Mesenchymal stem cell (in vitro differentiated cells and primary cell): ENCODE data around the gene C8A.
A peak's percentile ranks its signal among the peaks of the same experiment; 100 is the strongest.

ENCODE experiments used
- DNase-seq: peaks from one replicate; pipeline ENCODE4 v3.0.0-alpha.2; 2013
- H2AFZ ChIP-seq: one replicate; pipeline ENCODE4 v1.6.1; 2013; ENCODE audit warnings: low read depth, mild to moderate bottlenecking, control low read depth, inconsistent platforms, low read length, moderate library complexity
- H2AK5ac ChIP-seq: 2 replicates; pipeline ENCODE4 v1.6.1; 2013; ENCODE audit warnings: low read length, moderate library complexity, mild to moderate bottlenecking, inconsistent platforms; ENCODE audit not compliant: severe bottlenecking
- H2BK120ac ChIP-seq: one replicate; pipeline ENCODE4 v1.6.1; 2013; ENCODE audit warnings: low read depth, mild to moderate bottlenecking, inconsistent platforms, low read length, moderate library complexity
- H2BK12ac ChIP-seq, 2 experiments: one replicate each; pipeline ENCODE4 v1.6.1; 2013; ENCODE audit warnings: inconsistent platforms in 2 of 2, low read length in 2 of 2, mild to moderate bottlenecking in 2 of 2, moderate library complexity in 2 of 2, control low read depth in 1 of 2
- H2BK15ac ChIP-seq: one replicate; pipeline ENCODE4 v1.6.1; 2013; ENCODE audit warnings: mild to moderate bottlenecking, low read depth, inconsistent platforms; ENCODE audit not compliant: poor library complexity, severe bottlenecking
- H2BK5ac ChIP-seq: 2 replicates; pipeline ENCODE4 v1.6.1; 2013; ENCODE audit warnings: low read depth, mild to moderate bottlenecking, low read length, control low read depth, inconsistent platforms; ENCODE audit not compliant: poor library complexity, severe bottlenecking
- H3K14ac ChIP-seq, 2 experiments: one replicate each; pipeline ENCODE4 v1.6.1; 2013; ENCODE audit warnings: inconsistent platforms in 2 of 2, low read length in 2 of 2, control low read depth in 1 of 2, mild to moderate bottlenecking in 1 of 2, moderate library complexity in 1 of 2
- H3K18ac ChIP-seq, 2 experiments: one replicate each; pipeline ENCODE4 v1.6.1; 2013; ENCODE audit warnings: inconsistent platforms in 2 of 2, low read length in 2 of 2, control low read depth in 1 of 2, low read depth in 1 of 2, mild to moderate bottlenecking in 1 of 2
- H3K23ac ChIP-seq, 2 experiments: one replicate each; pipeline ENCODE4 v1.6.1; 2013; ENCODE audit warnings: inconsistent platforms in 2 of 2, low read length in 2 of 2, mild to moderate bottlenecking in 2 of 2, moderate library complexity in 2 of 2, control low read depth in 1 of 2
- H3K27ac ChIP-seq: 2 replicates; pipeline ENCODE4 v1.5.1; 2013; ENCODE audit warnings: mild to moderate bottlenecking, moderate library complexity, low read length, control low read depth, inconsistent platforms; ENCODE audit not compliant: poor library complexity, severe bottlenecking
- H3K27me3 ChIP-seq, 2 experiments: 2 replicates each; pipeline versions ENCODE4 v1.6.1 to v1.7.0; 2013; ENCODE audit warnings: low read length in 2 of 2, mild to moderate bottlenecking in 2 of 2, moderate library complexity in 2 of 2, control low read depth in 1 of 2, inconsistent platforms in 1 of 2; ENCODE audit not compliant: control insufficient read depth in 1 of 2, insufficient read depth in 1 of 2
- H3K36me3 ChIP-seq, 2 experiments: 2 replicates each; pipeline versions ENCODE4 v1.6.1 to v1.7.0; 2013; ENCODE audit warnings: low read length in 2 of 2, control low read depth in 1 of 2, inconsistent platforms in 1 of 2, low read depth in 1 of 2, mild to moderate bottlenecking in 1 of 2; ENCODE audit not compliant: insufficient read depth in 2 of 2, control insufficient read depth in 1 of 2
- H3K4ac ChIP-seq, 2 experiments: one replicate each; pipeline ENCODE4 v1.6.1; 2013; ENCODE audit warnings: inconsistent platforms in 2 of 2, low read length in 2 of 2, mild to moderate bottlenecking in 2 of 2, moderate library complexity in 2 of 2, control low read depth in 1 of 2, low read depth in 1 of 2
- H3K4me1 ChIP-seq: 2 replicates; pipeline ENCODE4 v1.6.1; 2013; ENCODE audit warnings: low read depth, low read length, control low read depth; ENCODE audit not compliant: control insufficient read depth, insufficient read depth
- H3K4me2 ChIP-seq: 2 replicates; pipeline ENCODE4 v1.6.1; 2013; ENCODE audit warnings: low read length, mild to moderate bottlenecking, inconsistent platforms; ENCODE audit not compliant: poor library complexity, severe bottlenecking
- H3K4me3 ChIP-seq, 2 experiments: 2 replicates each; pipeline versions ENCODE4 v1.5.1 to v1.7.0; 2013; ENCODE audit warnings: low read length in 2 of 2, mild to moderate bottlenecking in 2 of 2, control low read depth in 1 of 2, low read depth in 1 of 2; ENCODE audit not compliant: insufficient read depth in 1 of 2
- H3K79me1 ChIP-seq: replicated peaks from 2 replicates; pipeline ENCODE4 v1.6.1; 2013; ENCODE audit warnings: mild to moderate bottlenecking, control low read depth, low read length, inconsistent platforms; ENCODE audit not compliant: poor library complexity, severe bottlenecking
- H3K9ac ChIP-seq: 2 replicates; pipeline ENCODE4 v1.7.0; 2013; ENCODE audit warnings: mild to moderate bottlenecking, low read length, moderate library complexity
- H3K9me3 ChIP-seq: 2 replicates; pipeline ENCODE4 v1.7.0; 2013; ENCODE audit warnings: mild to moderate bottlenecking, low read length; ENCODE audit not compliant: control insufficient read depth
- H4K8ac ChIP-seq: one replicate; pipeline ENCODE4 v1.6.1; 2013; ENCODE audit warnings: inconsistent platforms, mild to moderate bottlenecking, low read length, moderate library complexity
- H4K91ac ChIP-seq: one replicate; pipeline ENCODE4 v1.6.1; 2013; ENCODE audit warnings: mild to moderate bottlenecking, low read length, inconsistent platforms
- WGBS: methylation state at CpG from one replicate; pipeline ENCODE4 v1.1.7; 2013; ENCODE audit warnings: mixed read lengths; 5-methylcytosine and 5-hydroxymethylcytosine counted together

C8A gene

DNA sequence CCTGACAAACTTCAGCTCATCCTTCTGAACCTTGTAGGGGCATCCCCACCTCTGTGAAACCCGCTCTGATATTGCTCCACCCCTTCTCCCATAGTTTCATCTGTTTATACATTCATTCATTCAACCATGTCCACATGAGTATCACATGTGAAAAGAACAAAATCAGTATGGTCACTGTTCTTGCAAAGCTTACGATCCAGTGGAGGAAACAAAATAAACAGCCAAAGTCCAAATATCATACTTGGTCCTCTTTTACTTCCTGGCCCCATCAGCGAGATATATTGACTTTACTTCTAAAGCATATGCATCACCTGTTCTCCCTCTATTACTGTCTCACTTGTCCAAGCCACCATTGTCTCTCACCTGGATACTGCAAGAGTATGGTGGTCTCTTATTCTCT, 35.6 kb downstream of the C8A start:
- Histone ChIP-seq H3K14ac (no peak overlapping the region), H3K79me1 (no peaks in the 10 kb centered on the region), H3K23ac (no peak overlapping the region), H2BK120ac (no peak overlapping the region), H3K27me3 (no peaks in the 10 kb centered on the region), H3K4me1 (no peaks in the 10 kb centered on the region), H4K8ac (no peak overlapping the region), H3K36me3 (no peaks in the 10 kb centered on the region), H2BK15ac (no peak overlapping the region), H3K4me2 (no peak overlapping the region), H2BK5ac (no peak overlapping the region), H3K9ac (no peak overlapping the region), H3K9me3 (no peaks in the 10 kb centered on the region), H3K27ac (no peak overlapping the region), H3K4me3 (no peak overlapping the region), H2AK5ac (no peak overlapping the region), H3K4ac (no peak overlapping the region), H2AFZ (no peak overlapping the region), H3K18ac (no peak overlapping the region), H4K91ac (no peak overlapping the region), H2BK12ac (no peak overlapping the region)
- WGBS = 82% methylated on average over 3 of the region's 3 CpGs
- no peak for DNase-seq

DNA sequence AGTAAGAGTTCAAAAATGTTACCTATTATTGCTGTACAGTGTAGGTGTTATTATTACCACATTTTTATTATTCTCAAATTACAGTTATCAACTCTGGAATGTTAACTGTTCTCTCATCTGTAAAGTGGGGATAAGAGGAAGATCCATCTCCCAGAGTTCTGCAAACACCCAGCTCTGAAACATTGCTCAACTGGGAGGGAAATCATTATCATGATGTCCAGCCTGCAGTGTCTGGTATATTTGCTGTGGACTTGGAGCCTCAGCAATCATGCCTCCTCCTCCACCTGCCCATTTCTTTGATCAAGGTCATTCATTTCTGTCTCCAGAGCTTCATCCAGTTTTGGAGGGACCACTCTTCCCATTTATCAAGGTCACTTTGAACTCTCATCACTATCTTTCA, 39.4 kb downstream of the C8A start:
- H3K27me3 ChIP-seq = no peaks in the 10 kb centered on the region
- no peak overlapping the region for H3K27ac ChIP-seq
- no peaks in the 10 kb centered on the region for H3K4me1 ChIP-seq
- H3K18ac ChIP-seq = no peak overlapping the region
- no peak overlapping the region for H3K14ac ChIP-seq
- no peak overlapping the region for H2BK15ac ChIP-seq
- H4K8ac ChIP-seq = no peak overlapping the region
- H3K79me1 ChIP-seq = no peaks in the 10 kb centered on the region
- H4K91ac ChIP-seq = no peak overlapping the region
- H2AK5ac ChIP-seq = no peak overlapping the region
- no peaks in the 10 kb centered on the region for H3K9me3 ChIP-seq
- no peak for DNase-seq
- no peak overlapping the region for H2BK12ac ChIP-seq
- H2AFZ ChIP-seq = no peak overlapping the region
- no peak overlapping the region for H3K23ac ChIP-seq
- H3K4ac ChIP-seq = no peak overlapping the region
- no peaks in the 10 kb centered on the region for H3K36me3 ChIP-seq
- no peak overlapping the region for H3K9ac ChIP-seq
- H3K4me3 ChIP-seq = no peak overlapping the region
- no peak overlapping the region for H2BK120ac ChIP-seq
- H2BK5ac ChIP-seq = no peak overlapping the region
- no peak overlapping the region for H3K4me2 ChIP-seq

DNA sequence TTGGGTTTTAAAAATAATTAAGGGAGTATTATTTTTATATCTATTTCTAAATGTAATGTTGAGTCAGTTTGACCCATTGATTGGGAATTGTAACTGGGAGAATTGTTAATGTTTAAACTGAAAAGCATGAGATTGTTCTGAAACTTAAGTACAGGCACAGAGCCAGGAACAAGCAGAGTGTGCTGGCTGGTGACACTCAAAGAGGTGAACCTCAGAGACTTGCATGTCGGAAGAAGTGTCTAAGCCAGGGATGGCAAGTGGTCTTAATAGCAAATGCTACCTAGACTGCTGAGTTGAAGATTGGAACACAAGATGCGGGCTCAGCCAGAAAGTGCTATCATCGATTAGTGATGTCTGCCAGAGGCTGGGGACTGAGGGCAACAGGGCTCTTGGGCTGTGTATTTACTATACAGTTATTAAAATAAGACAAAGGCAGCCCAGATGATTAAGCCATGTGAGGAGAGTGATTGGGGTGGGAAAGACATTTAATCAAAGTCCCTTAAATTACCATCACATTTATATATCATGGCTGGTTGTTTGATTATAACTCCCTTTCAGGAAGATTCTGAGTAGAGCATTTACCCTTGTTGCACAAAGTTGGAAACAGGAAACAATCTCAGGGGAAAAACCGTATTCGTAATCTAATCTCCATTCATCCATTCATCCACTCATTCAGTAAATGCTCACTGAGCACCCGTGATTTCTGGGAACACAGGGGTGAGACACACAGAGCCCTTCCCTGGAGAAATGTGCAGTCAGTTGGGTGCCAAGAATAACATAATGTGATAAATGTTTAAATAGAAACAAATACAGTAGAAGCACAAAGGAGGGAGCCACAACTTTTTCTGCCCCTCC, 42.8 kb downstream of the C8A start:
- H3K27ac ChIP-seq = no peak overlapping the region
- H3K9me3 ChIP-seq = no peaks in the 10 kb centered on the region
- WGBS = 89% methylated on average over 4 of the region's 6 CpGs
- H3K79me1 ChIP-seq = no peaks in the 10 kb centered on the region
- H2BK120ac ChIP-seq = no peak overlapping the region
- no peaks in the 10 kb centered on the region for H3K4me1 ChIP-seq
- H3K23ac ChIP-seq = no peak overlapping the region
- no peak for DNase-seq
- no peak overlapping the region for H3K4ac ChIP-seq
- no peak overlapping the region for H2AK5ac ChIP-seq
- no peak overlapping the region for H2AFZ ChIP-seq
- H3K36me3 ChIP-seq = no peaks in the 10 kb centered on the region
- H2BK15ac ChIP-seq = no peak overlapping the region
- H2BK12ac ChIP-seq = no peak overlapping the region
- no peak overlapping the region for H3K4me2 ChIP-seq
- no peak overlapping the region for H4K8ac ChIP-seq
- no peak overlapping the region for H2BK5ac ChIP-seq
- peak overlapping the region in 1 of 2 experiments; percentile 13 for H3K4me3 ChIP-seq
- H4K91ac ChIP-seq = no peak overlapping the region
- H3K14ac ChIP-seq = no peak overlapping the region
- H3K9ac ChIP-seq = peak overlapping the region; percentile 28
- H3K27me3 ChIP-seq = no peaks in the 10 kb centered on the region
- no peak overlapping the region for H3K18ac ChIP-seq

DNA sequence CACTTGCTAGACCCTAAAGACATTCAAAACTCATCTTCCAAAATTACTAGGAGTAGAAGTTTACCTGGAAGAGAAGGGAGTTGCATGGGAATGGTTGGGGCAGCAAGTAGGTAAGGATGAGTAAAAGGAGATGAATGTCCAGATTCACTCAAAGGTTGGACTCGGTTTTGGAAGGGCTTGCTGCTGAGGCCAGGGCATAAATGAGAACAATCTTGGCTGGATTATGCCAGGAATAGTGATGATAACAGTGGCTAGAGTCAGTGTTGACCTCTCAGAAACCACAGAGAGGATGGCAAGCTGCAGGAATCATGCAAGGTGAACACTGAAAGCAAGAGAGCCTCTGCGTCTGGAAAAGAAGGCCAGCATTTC, 43.4 kb downstream of the C8A start:
- Histone ChIP-seq H4K91ac (no peak overlapping the region), H3K27me3 (no peaks in the 10 kb centered on the region), H2AFZ (no peak overlapping the region), H3K23ac (no peak overlapping the region), H3K14ac (no peak overlapping the region), H3K36me3 (no peaks in the 10 kb centered on the region), H2AK5ac (no peak overlapping the region), H3K79me1 (no peaks in the 10 kb centered on the region), H2BK120ac (no peak overlapping the region), H3K27ac (no peak overlapping the region), H3K4me3 (peak overlapping the region in 1 of 2 experiments; percentile 13), H2BK15ac (no peak overlapping the region), H2BK12ac (no peak overlapping the region), H3K4ac (no peak overlapping the region), H3K4me1 (no peaks in the 10 kb centered on the region), H3K9me3 (no peaks in the 10 kb centered on the region), H3K9ac (no peak overlapping the region), H3K18ac (no peak overlapping the region), H2BK5ac (no peak overlapping the region), H4K8ac (no peak overlapping the region), H3K4me2 (no peak overlapping the region)
- WGBS = 81% methylated on average over 2 of the region's 2 CpGs
- DNase-seq = no peak
